Measurements from ENCODE around the gene NDEL1.

The NDEL1 gene

DNA sequence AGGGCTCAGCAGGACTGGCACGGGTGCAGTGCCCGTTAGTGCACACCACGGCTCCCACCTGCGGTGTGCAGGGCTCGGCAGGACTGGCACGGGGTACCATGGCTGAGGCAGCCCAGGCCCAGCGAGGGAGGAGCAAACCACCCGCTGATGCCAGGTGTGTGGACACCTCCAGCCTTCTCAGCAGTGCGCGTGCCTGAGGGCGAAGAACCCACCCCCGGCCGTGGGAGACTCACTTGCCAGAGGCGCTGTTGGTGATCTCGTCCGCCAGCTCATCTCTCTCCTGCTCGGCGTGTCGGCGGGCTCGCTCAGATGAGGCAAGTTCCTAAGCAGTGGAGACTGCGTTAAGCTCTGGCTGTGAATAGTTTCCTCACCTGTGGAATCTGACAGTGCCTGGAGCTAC is 45.4 kb downstream of the NDEL1 start:
- no peak for DNase-seq

DNA sequence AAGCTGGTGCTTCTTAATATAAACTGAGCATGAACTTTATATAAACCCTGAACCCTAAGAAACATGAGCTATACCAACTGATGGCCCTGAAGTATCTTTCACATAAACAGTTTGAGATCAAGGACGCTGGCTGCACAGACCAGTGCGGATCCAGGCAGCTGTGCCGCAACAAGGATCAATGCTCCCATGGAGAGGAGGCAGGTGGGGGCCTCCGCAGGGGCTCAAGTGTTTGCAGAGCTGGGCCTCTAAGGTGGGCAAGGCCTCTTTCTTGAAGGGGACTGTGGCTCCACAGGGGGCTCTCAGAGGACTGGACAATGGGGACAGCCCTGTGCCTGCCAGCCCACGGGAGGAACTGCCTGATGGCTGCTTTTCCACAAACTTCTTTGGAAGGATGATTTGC is 46.0 kb downstream of the NDEL1 start:
- DNase-seq: no peak

DNA sequence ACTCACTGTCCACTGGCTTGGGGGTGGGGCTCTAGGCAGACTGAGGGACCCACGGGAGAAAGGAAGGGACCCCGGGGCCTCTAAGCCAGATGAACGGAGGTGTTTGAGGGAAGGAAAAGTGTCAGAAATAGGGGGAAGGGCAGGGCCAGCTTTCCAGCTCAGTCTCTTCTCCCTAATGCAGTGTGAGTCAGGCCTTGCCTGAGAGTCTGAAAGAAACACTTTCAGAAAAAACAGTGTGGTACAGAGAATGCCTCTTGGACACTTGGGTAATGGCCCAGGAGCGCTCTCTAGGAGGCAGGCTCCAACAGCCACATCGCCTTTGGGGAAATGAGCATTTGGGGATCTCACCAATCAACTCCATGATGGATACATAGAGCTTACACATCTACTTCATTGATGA is 46.9 kb downstream of the NDEL1 start:
- no peak for DNase-seq

DNA sequence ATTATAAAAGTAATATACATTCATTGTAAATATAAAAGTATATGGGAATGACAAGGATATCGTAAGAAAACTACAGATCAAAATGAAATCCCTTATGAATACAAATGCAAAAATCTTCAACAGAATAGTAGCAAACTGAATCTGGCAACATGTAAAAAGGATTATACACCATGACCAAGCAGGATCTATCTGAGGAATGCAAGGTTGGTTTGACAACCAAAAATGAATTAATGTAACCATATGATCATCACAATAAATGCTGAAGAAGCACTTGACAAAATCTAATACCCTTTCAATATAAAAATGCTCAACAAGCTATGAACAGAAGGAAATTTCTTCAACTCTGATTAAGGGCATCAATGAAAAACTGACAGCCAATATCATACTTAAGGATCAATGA is 48.8 kb downstream of the NDEL1 start:
- no peak for DNase-seq

DNA sequence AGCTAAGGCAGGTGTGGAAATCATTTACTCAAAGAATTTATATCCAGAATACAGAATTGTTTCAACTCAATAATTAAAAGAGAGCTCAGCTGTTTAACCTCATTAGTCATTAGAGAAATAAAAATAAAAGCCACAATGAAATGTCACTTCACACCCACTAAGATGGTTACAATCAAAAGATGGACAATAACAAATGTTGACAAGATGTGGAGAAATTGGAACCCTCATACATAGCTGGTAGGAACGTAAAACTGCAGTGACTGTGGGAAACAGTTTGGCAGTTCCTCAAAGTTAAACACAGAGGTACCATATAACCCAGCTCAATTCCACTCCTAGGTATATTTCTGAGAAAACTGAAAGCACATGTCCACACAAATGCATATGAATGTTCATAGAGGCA is 49.8 kb downstream of the NDEL1 start:
- DNase-seq: no peak

DNA sequence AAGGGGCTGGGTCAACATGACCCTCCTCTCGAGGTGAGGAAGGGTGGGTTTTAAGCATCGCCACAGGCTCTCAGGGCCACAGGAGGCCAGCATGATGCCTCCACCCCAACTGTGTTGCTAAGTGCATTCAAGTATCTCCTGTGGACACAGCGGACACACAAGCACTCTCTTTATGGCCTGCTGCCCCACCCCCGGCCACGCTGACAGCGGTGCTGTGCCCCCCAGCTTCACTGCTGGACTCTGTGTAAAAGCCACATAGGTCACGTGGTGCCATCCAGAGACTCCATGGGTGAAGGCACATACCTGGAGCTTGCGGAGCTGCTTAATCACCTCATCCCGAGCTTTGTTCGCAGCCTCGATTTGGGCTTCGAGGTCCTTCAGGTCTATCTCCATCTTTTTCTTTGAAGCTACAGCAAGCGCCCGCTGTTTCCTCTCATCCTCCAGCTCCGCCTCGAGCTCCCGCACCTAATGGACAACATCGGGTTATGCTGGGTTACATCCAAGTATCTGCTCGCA is 51.5 kb downstream of the NDEL1 start:
- no peak for DNase-seq

DNA sequence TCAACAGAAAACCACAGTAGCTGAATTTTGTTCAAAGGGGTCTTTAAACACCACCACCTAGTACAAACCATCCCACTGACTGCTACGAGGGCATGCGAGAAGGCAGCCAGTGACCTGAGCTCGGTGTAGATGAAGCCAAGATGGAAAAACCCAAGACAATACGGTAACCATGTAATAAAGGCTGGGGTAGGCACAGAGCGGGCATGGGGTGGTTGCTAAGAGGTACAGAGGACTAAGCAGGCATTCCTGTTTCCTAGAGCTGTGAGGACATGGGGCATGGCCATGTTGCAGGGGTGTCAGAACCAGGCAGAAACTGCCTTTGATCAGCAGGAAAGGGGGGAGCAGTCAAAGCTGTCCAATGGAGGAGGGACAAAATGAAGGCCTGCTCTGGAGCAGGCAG is 52.1 kb downstream of the NDEL1 start:
- DNase-seq: no peak

DNA sequence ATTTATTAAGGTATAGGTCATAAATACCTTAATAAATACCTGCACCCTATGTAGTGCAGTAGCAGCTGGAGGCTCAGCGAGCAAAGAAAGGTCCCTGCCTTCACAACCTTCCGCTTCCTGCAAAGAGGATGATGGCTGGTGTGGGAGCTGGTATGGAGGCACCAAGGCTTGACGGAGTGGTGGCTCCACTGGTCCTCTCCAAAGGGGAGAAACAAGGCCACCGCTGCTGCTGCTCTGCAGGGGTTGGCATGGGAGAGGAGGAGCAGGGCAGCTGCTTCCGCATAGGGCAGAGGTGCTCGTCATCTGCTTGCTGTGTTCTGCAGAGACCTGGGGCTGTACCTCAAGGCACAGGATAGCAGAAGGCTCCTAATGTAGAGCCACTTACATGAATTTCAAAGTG is 52.8 kb downstream of the NDEL1 start:
- DNase-seq: no peak

DNA sequence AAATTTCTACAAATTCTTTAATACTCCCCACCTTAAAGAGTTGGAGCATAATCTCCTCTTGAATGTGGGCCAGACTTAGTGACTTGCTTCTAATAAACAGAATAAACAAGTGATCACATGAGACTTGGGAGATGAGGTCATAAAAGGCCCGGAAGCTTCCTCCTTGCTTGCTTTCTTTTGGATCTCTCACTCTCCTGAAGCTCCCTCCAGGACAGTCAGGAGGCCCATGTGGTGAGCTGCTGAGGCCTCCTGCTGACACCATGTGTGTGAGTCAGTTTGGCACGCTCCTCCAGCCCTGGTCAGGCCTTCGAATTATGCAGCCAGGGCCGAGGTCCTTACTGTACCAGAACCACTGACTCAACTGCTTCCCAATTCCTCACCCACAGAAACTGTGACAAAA is 53.2 kb downstream of the NDEL1 start:
- DNase-seq: no peak

DNA sequence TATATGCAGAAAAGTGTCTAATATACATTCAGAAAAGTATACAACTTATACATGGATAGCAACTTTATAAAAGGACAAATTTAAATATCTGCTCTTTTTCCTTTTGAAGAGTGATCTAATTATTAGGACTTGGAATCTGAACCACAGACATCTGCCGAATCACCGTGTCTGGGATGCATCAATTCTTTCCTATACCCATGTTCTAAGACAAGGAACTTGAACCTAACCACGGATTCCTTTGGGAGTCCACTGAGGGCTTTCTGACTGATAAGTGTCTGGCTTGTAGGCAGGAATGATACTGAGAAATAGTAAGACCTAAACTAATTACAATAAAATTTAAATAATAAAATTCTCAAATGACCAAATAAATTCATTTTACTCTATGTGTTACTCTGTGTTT is 54.2 kb downstream of the NDEL1 start:
- no peak for DNase-seq

DNA sequence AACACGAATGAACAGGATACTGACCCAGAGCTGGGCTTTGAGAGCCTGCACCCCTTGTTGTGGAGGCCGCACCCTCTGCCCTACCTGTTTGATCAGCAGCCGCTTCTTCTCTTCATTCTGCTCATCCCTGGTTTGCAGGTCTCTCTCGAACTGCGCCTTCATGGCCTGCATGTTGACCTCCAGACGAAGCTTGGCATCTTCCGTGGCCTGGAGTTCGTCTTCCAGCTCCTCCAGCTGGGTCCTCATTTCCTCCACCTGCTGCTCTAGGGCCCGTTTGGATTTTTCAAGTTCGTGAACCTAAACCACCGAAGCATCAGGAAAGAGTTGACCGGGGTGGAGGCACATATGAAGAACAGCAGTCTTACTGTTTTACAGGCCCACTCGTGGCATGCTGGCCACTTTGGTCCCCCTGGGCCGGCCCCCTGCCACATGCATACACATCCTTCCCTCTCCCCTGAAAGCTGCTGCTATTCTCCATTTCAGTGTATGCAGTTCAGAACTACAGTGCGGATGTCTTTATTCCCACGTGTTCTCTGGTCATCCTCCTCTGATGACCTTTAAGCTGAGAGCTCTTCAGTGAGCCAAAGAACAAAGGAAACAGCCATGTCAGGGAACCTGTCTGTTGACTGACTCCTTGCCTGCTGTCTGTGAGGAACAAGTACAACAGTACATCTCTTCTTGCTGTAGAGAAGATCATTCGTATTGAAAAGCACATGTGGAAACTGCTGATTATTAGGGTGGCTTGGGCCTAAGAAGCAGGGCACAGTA is 54.8 kb downstream of the NDEL1 start:
- no peak for DNase-seq

DNA sequence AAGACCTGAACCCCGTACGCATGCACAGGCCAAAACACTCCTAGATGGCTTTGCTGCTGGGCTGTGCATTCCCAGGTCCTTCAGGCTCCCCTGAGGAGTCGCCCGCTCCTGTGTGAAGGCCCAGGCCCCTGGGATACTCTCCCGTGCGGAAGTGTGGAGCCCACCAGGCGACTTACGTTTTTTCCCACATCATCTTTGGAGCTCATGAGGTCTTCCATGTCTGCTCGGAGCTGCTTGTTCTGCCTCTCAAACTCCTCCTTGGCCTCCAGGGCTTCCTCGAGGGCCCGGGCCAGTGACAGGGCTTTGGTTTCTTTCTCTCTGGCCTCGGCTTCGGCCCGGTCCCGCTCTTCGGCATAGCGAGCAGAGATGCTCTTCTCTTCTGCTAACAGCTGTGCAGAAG is 56.4 kb downstream of the NDEL1 start:
- DNase-seq: no peak

DNA sequence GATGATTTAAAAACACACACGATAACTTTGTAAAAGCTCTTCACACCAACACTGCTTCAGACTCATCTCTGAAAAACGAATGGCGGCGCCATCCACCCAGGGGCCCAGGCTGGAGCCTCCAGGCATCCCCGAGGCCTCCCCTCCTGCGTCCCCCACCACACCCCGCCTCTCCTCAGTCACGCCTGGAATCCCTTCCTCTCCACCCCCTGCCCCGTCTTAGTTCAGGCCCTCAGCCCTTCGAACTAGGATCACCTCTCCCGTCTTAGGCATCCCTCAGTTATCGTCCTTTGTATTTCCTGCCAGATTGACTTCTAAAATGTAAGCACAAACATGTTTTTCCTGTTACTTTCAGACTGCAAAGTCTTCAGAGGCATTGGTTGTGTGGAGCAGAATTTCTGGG is 58.3 kb downstream of the NDEL1 start:
- no peak for DNase-seq

DNA sequence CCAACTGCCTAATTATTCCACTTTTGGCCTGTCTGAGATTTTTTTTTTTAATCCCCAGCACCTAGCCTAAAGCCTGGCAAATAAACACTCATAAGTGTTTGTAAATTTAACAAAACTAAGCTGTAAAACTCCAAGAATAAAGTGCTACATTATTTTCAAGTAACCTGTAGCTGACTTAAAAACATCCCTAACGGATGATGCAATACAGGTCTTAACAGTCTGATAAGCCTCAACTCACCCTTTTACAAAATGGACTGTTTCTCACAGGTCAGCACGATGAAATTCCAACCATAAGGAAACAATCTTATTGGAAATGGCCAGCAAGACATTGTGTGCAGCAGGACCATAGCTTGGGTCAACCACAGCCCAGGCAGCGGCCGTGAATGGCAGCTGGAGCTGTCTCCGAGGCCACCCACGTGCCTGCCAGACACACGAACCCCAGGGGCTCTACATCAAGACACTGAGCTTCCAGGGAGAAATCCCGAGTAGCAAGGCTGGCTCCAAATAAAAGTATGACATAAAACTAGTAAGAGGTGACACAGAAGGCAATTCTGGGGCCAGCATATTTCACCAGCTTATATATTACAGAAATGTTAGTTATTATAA is 58.9 kb downstream of the NDEL1 start:
- no peak for DNase-seq

DNA sequence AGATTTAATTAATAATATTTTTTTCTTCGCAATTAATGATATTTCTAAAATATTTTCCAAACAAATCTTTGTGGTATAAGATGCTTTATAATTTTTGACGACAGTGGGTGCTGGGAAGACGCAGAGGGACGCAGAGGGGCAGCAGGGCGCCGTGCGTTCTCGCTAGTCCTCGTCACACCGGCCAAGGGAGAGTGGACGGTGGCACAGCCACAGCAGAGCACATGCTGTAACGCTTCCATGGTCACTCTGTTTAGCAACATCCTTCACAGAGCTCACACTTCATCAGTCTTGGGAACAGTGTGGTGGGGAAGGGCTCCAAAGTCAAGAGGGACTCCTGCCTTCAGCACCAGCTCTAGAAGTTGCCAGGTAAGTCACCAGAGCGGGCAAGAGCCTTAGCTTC is 60.4 kb downstream of the NDEL1 start:
- no peak for DNase-seq

DNA sequence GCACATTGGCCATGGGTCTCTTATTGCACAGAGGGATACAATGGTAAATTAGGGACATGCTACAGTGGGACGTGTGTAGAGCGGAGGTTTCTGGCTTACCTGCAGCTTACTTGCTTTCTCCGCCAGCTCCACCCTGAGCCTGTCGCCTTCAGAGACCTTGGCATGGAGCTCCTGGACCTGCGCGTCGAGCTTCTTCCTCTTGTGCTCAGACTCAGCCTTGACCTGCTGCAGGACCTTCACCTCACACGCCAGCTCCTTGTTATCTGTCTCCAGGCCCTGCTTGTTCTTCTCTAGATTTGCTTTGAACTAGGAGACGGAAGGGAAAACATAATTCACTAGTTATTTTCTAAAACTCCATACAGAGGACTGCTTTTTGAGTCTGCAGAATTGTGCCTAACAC is 63.5 kb downstream of the NDEL1 start:
- DNase-seq: no peak

DNA sequence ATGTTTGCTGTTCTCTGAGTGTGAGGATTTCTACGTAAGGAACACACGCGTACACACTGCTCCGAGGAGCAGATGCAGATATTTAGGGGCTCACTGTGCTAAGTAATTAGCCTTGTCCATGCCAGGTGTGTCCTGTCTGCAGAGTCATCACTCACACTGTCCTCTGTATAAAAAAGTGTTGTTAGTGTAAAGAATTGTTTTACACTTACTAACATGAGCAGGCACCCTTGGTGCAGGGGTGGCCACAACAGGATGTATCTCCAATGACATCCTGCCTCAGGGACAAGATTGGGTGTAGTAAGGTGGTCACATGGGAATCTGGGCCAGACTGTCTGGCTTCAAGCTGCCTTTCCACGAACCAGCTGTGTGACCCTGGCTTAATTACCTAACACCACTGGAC is 63.9 kb downstream of the NDEL1 start:
- no peak for DNase-seq

DNA sequence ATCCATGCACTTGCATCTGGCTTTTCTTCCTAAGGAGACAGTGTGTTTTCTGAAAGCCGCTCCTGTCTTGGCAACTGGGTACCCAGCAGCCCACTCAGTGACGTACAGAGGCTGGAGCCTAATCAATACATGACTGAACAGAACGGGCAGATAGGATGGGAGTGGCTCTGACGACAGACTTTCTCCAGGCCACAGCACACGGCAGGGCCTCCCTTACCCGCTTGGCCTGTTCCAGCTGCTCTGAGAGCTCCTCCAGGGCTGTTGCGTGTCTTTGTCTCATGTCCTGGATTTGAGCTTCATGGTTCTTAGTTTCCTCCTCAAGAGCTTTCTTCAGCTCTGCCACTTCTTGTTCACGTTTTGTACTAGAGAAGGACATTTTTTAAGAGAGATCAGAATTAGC is 64.9 kb downstream of the NDEL1 start:
- no peak for DNase-seq

DNA sequence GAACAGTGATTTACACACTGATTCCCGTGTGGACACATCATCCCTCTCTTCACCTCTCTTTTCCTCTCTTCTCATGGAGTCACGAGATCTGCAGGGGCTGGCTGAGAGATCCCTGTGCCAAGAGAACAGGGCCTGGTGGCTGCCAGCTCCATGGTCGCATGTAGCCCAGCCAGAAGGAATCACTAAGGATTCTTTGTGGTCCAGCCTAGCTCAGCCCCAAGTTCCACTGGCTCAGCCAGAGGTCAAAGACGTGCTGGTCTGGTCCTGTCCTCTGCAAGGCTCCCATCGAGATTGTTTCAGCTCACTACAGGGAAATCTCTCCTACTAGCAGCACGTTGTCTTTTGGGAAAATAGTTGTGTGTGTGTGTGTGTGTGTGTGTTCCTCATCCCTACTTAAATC is 66.4 kb downstream of the NDEL1 start:
- no peak for DNase-seq

DNA sequence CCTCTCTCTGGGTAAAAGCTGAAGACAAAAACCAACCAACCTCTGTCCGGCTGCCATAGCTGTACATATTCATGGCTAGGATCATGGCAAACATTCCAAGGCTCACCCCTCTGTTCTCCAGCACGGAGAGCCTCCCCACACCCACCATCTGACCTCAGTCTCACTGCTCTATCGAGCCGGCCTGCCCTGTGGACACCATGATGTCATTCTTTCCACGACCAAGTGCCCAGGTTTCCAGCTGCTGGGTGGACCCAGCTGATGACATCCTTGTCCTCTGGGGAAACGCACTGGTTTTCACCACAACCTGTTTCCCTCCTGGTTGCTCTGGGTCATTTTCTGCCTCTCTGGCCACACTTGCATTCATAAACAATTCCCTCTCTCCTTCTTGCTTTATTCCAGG is 67.7 kb downstream of the NDEL1 start:
- no peak for DNase-seq

DNA sequence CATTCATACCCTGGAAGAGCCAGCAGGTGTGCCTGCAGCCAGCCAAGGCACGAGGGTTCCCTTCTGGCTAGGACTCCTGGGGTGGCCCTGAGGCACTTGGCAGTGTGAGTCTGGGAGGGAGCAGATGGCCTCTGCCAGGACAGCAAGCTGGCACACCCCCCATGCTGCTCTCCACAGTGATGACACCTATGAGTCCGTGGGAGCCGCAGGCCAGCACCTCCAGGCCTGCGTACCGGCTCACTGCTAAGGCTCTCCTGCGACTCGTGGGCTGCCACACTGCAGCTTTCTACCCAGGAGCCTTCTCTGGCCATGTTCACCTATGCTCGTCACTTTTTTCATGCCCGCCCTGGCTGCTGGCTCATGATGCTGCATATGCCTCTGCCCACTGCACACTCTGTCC is 68.1 kb downstream of the NDEL1 start:
- DNase-seq: no peak

DNA sequence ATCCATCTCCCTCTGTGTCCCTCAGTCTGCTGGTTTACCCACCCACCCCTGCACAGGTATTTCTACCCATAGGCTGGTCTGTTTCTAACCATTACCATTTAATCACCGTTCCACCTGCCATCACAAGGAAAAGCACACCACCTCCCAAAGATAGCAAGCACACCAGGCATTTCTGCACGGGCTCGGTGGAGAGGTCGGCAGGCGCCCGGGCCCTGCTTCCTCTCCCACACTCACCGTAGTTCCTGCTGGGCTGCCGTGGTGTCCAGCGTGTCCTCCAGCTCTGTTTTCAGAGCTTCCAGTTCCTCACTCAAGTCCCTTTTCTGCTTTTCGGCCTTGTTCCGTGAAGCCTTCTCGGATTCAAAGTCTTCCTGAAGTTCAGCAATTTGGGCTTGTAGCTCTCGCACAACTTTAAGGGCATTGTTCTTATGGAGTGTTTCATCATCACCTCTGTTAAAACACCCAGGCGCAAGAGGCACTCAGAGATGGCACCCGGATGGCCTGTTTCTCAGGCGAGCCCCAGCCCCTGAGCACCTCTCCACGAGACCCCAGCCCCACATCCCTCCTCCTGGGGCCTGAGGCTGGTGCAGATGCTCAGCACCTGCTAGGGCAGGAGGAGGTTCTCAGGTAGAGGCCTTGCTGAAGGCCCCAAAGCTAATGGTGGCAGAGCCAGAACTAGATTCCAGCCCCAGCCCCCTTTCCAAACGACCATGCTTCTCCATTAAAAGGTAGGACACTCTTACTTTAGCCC is 69.0 kb downstream of the NDEL1 start:
- DNase-seq: no peak

DNA sequence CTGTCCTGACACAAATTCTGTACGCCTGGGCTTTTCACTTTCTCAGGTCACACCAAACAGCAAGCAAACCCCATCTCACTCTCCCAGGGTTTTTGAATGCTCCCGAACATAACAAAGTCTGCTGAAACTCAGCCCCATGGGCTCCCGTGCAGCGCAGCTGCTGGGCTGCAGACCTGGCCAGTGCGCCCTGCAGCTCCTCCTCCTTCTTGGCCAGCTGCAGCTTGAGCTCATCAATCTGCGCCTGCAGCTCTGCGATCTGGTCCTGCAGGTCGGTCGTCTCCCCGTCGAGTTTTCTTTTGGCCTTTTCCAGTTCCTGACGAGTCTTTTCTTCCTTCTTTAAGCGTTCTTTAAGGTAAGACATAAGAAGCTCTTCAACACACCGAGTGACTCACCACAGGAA is 70.5 kb downstream of the NDEL1 start:
- DNase-seq: no peak

DNA sequence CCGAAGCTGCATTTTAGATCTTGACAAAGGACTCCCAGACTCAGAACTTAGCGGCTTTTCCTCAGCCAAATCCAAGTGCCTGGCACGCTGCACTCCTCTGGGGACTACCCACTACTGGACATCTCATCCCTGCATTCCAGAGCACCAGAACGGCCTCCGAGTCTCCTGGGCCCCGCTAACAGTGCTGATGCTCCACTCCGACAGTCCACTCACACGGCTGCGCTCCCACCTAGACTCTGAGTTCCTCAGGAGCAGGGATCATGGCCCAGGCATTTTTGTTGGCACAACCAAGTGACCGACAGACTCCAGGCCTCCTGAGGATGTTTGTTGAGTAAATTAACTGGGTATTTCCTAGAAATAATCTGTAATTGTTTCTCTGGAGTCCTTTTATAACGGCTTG is 79.1 kb downstream of the NDEL1 start:
- DNase-seq: no peak
